Measurements from ENCODE around the gene BMPER. TPM values are rescaled to one million over a fixed set of nuclear protein-coding genes. Genes with fewer than 3 reads are reported as not detected.

BMPER gene
- total RNA-seq: 12.2 and 28.2 TPM in 2 replicates
- polyA plus RNA-seq: 9.8 and 15.9 TPM in 2 replicates
- 11.0 and 16.0 TPM in 2 replicates for polyA plus RNA-seq (2012)
- polyA minus RNA-seq (ENCODE audit: low replicate concordance): 7.3 and 11.3 TPM in 2 replicates

- DNase-seq (ENCODE audit: low read depth in 2 of 2): peak in 1 of 2 donors; percentile 37
- Histone ChIP-seq H3K27ac (ENCODE audit: insufficient read depth, low read length) (peak within 1 kb of the TSS; percentile 88), H3K9ac (ENCODE audit: insufficient read depth, low read length) (peak within 1 kb of the TSS; percentile 86), H3K27me3 (ENCODE audit: control insufficient read depth, insufficient read depth, low read length) (no peaks in the 10 kb centered on the region), H4K20me1 (ENCODE audit: control insufficient read depth, extremely low read depth, insufficient read depth, low read length) (no peaks in the 10 kb centered on the region), H3K4me1 (ENCODE audit: control insufficient read depth, extremely low read depth, insufficient read depth, low read length) (peaks cover 15% of the 10 kb centered on the region), H2AFZ (ENCODE audit: low read length) (peak within 1 kb of the TSS; percentile 95), H3K4me3 (replicated peaks in 1 of 4; ENCODE audit: control extremely low read depth in 1 of 4, insufficient read depth in 1 of 4, low read depth in 3 of 4, low read length in 4 of 4) (peak within 1 kb of the TSS; percentile 75 to 89 (median 80)), H3K9me3 (ENCODE audit: control insufficient read depth, insufficient read depth, low read depth, low read length) (no peaks in the 10 kb centered on the region), H3K79me2 (ENCODE audit: control insufficient read depth, insufficient read depth, low read length) (peaks cover 3% of the 10 kb centered on the region), H3K36me3 (ENCODE audit: control insufficient read depth, insufficient read depth, low read length) (no peaks in the 10 kb centered on the region), H3K4me2 (ENCODE audit: extremely low read depth, insufficient read depth, low read length) (peak within 1 kb of the TSS; percentile 99)
- TF ChIP-seq CTCF (conservative IDR thresholded peaks at IDR 0.05 in 1 of 2, IDR thresholded peaks at IDR 0.05 in 1 of 2; ENCODE audit: low read depth in 1 of 2, low read length in 2 of 2): no peak
- TF ChIP-seq EZH2 (IDR thresholded peaks at IDR 0.05; ENCODE audit: low read length, missing control alignments): no peak
Measured at GRCh38 chr7:33905389-33906032, at the start of gene BMPER. Gene BMPER, plus strand, starts transcription at chr7:33905539. Its CDS starts 75 bp downstream, at chr7:33905614.

GRCh38 chr7:33861947-33862346, 43.4 kb upstream of the BMPER start:
- no peak overlapping the region for H3K9ac ChIP-seq (ENCODE audit: insufficient read depth, low read length)
- no peaks in the 10 kb centered on the region for H4K20me1 ChIP-seq (ENCODE audit: control insufficient read depth, extremely low read depth, insufficient read depth, low read length)
- TF ChIP-seq EZH2 (IDR thresholded peaks at IDR 0.05; ENCODE audit: low read length, missing control alignments) (no peak), CTCF (conservative IDR thresholded peaks at IDR 0.05 in 1 of 2, IDR thresholded peaks at IDR 0.05 in 1 of 2; ENCODE audit: low read depth in 1 of 2, low read length in 2 of 2) (no peak)
- no peaks in the 10 kb centered on the region for H3K4me1 ChIP-seq (ENCODE audit: control insufficient read depth, extremely low read depth, insufficient read depth, low read length)
- no peaks in the 10 kb centered on the region for H3K79me2 ChIP-seq (ENCODE audit: control insufficient read depth, insufficient read depth, low read length)
- H3K4me2 ChIP-seq (ENCODE audit: extremely low read depth, insufficient read depth, low read length): no peak overlapping the region
- no peak overlapping the region for H3K4me3 ChIP-seq (replicated peaks in 1 of 4; ENCODE audit: control extremely low read depth in 1 of 4, insufficient read depth in 1 of 4, low read depth in 3 of 4, low read length in 4 of 4)
- H3K36me3 ChIP-seq (ENCODE audit: control insufficient read depth, insufficient read depth, low read length): no peaks in the 10 kb centered on the region
- H3K9me3 ChIP-seq (ENCODE audit: control insufficient read depth, insufficient read depth, low read depth, low read length): no peaks in the 10 kb centered on the region
- H3K27ac ChIP-seq (ENCODE audit: insufficient read depth, low read length): no peak overlapping the region
- DNase-seq (ENCODE audit: low read depth in 2 of 2): no peak
- no peak overlapping the region for H2AFZ ChIP-seq (ENCODE audit: low read length)
- H3K27me3 ChIP-seq (ENCODE audit: control insufficient read depth, insufficient read depth, low read length): no peaks in the 10 kb centered on the region

GRCh38 chr7:33862946-33863814, 42.2 kb upstream of the BMPER start:
- Histone ChIP-seq H3K79me2 (ENCODE audit: control insufficient read depth, insufficient read depth, low read length) (no peaks in the 10 kb centered on the region), H3K9ac (ENCODE audit: insufficient read depth, low read length) (no peak overlapping the region), H2AFZ (ENCODE audit: low read length) (no peak overlapping the region), H4K20me1 (ENCODE audit: control insufficient read depth, extremely low read depth, insufficient read depth, low read length) (no peaks in the 10 kb centered on the region), H3K9me3 (ENCODE audit: control insufficient read depth, insufficient read depth, low read depth, low read length) (no peaks in the 10 kb centered on the region), H3K4me2 (ENCODE audit: extremely low read depth, insufficient read depth, low read length) (no peak overlapping the region), H3K36me3 (ENCODE audit: control insufficient read depth, insufficient read depth, low read length) (no peaks in the 10 kb centered on the region), H3K4me3 (replicated peaks in 1 of 4; ENCODE audit: control extremely low read depth in 1 of 4, insufficient read depth in 1 of 4, low read depth in 3 of 4, low read length in 4 of 4) (no peak overlapping the region), H3K4me1 (ENCODE audit: control insufficient read depth, extremely low read depth, insufficient read depth, low read length) (peaks cover 3% of the 10 kb centered on the region), H3K27ac (ENCODE audit: insufficient read depth, low read length) (no peak overlapping the region), H3K27me3 (ENCODE audit: control insufficient read depth, insufficient read depth, low read length) (no peaks in the 10 kb centered on the region)
- no peak for TF ChIP-seq CTCF (conservative IDR thresholded peaks at IDR 0.05 in 1 of 2, IDR thresholded peaks at IDR 0.05 in 1 of 2; ENCODE audit: low read depth in 1 of 2, low read length in 2 of 2)
- TF ChIP-seq EZH2 (IDR thresholded peaks at IDR 0.05; ENCODE audit: low read length, missing control alignments): no peak
- DNase-seq (ENCODE audit: low read depth in 2 of 2): no peak
